GM21529 (cell line): ENCODE data around the gene NHERF2.

Experiments used
- ATAC-seq: cut with Tn5 transposase; IDR thresholded peaks from one replicate; pipeline ENCODE4 v1.9.1; 2021; ENCODE audit not compliant: unreplicated experiment

The NHERF2 gene

GRCh38 chr16:2078691-2079090, 52.0 kb downstream of the NHERF2 start:
- ATAC-seq, result no peak

DNA sequence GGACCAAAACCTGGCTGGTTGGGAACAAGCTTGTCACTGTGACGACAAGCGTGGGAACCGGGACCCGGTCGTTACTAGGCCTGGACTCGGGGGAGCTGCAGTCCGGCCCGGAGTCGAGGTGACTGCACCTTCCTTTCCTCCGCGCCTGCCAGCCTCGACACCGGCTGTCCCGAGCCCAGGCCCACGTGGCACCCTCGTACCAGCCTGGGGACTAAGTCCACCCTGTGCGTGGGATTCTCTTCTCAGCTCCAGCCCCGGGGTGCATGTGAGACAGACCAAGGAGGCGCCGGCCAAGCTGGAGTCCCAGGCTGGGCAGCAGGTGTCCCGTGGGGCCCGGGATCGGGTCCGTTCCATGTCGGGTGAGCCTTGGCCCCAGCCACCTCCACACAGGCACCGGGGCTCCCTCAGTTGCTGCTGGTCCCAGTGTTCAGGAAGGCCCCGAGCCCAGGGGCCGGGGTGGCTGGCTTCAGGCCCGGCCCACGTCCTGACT, 52.7 kb downstream of the NHERF2 start:
- no peak for ATAC-seq

DNA sequence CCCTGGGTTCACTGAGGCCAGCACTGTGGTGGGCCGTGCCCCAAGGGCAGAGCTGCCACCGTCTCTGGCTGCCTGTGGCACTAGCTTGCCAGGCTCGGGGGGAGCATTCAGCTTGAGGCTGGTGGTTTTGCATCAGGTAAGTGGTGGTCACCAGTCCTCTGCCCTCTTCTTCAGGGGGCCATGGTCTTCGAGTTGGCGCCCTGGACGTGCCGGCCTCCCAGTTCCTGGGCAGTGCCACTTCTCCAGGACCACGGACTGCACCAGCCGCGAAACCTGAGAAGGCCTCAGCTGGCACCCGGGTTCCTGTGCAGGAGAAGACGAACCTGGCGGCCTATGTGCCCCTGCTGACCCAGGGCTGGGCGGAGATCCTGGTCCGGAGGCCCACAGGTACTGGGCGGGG, 53.3 kb downstream of the NHERF2 start:
- ATAC-seq, result no peak

DNA sequence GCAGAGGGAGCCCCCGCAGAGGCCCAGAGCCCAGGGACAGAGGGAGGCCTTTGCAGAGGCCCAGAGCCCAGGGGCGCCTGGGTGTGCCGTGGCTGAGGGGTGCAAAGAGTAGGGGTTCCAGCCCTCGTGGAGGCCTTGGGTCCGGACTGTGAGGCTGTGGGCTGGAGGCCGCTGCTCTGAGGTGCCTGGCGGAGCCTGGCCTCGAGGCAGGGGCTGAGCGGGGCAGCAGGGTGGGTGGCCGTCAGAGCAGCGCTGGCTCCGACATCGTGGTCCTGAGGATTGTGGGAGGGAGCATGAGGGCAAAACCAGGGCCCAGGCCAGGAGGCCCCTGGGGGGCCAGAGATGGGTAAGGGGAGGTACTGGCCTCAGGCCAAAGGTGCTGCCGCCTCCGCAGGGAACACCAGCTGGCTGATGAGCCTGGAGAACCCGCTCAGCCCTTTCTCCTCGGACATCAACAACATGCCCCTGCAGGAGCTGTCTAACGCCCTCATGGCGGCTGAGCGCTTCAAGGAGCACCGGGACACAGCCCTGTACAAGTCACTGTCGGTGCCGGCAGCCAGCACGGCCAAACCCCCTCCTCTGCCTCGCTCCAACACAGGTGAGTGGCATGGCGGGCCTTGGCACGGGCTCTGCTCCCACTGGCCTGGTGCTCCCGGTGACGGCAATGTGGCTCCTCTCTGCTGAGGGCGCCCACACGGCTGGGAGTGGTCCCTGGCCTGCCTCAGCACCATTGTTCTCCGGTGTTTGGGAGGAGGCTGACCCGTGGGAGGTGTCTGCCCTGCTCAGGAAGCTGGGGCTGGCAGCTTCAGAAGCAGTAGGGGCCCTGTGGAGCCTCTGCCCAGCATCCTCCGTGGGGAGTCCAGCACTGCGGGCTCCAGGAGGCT, 54.7 kb downstream of the NHERF2 start:
- no peak for ATAC-seq

GRCh38 chr16:2082171-2082982, 55.7 kb downstream of the NHERF2 start:
- ATAC-seq, result no peak

GRCh38 chr16:2082983-2083364, 56.3 kb downstream of the NHERF2 start:
- no peak for ATAC-seq

DNA sequence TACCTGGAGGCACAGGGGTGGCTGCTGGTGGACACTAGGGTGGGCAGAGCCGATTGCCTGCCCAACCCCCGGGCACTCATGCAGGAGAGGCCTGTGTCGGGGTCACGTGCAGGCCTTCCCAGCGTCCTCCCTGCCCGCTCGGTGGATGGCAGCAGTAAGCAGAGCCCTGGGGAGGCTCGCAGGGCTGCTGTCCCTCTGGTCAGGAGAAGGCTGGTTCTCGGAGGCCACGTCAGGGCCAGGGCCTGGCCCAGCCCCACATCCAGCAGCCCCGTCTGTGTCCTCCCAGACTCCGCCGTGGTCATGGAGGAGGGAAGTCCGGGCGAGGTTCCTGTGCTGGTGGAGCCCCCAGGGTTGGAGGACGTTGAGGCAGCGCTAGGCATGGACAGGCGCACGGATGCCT, 56.7 kb downstream of the NHERF2 start:
- no peak for ATAC-seq

- no peak for ATAC-seq
These were observed 57.4 kb downstream of the NHERF2 start for GRCh38 chr16:2083876-2084780.

- no peak for ATAC-seq
These were observed 58.4 kb downstream of the NHERF2 start for GRCh38 chr16:2084895-2085625.

- ATAC-seq, result no peak
These were observed 59.0 kb downstream of the NHERF2 start for GRCh38 chr16:2085669-2086068.

- no peak for ATAC-seq
These were observed 59.5 kb downstream of the NHERF2 start for GRCh38 chr16:2086106-2086742.

DNA sequence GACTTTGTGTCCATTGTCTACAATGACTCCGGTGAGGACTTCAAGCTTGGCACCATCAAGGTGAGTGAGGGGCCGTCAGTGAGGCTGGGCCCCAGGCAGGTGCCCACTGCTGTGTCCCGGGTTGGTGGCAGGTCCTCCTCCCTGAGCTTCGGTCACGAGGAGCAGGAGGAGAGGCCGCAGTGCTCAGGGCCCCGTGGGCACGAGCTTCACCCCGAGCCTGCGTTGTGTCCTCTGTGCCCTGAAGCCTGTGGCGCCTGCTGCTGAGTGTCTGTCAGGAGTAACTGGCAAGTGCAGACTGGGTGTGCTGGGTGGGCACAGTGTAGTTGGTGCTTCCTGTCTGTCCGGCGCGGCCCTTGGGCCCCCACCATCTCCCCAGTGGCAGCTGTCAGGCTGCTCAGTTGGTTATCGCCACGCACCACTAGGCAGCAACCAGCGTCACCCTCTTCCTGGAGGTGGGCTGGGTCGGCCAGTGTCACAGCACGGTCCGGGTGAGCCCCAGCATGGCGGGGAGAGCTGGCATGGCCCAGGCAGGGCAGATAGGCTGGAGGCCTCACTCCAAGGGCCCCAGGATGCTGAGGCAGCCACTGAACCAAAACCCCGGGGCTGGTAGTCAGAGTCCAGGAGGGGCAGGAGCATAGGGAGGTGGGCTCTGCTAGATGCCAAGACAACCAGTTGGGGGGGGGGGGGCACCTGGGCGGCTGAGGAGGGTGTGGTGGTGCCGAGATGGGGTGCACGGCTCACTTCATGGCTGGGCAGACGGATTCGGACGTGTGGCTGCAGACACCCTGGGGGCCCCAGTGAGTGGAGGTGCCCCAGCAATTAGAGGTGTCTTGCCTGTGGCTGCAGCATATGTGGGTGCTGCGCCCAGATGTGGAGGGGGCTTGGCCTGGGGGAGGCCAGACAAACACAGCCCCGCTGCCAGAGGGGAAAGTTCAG, 60.4 kb downstream of the NHERF2 start:
- ATAC-seq, result no peak

- no peak for ATAC-seq
These were observed 61.3 kb downstream of the NHERF2 start for GRCh38 chr16:2087748-2088631.
